GM19238 (cell line): ENCODE results near the gene PTX4.

Source experiments
- DNase-seq: peaks from one replicate; pipeline ENCODE4 v3.0.0; 2011; ENCODE audit warnings: low spot score; ENCODE audit not compliant: insufficient read length

Gene PTX4

DNA sequence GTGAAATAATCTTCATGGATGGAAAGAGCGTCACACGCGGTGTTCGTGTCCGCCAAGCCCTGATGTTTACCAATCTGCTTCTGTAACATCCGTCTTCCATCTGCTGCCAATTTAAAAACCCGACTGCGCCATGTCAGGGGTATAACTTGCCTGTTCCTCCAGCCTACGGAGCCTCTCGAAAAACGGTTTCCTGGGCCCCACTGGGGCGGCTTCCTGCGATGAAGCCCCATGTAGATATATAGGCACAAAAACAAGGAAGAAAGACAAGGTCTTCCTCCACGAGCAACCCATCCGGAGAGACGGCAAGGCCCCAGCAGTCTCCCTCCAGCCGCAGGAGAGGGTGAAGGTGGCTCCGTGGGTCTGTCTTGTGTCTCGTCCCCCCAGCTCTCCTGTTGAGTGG lies at the start of gene PTX4:
Gene PTX4 (minus strand): TSS at position 326 of the 400 bp plus-strand sequence. CDS start 35 bp downstream, at position 291.
- no peak for DNase-seq

DNA sequence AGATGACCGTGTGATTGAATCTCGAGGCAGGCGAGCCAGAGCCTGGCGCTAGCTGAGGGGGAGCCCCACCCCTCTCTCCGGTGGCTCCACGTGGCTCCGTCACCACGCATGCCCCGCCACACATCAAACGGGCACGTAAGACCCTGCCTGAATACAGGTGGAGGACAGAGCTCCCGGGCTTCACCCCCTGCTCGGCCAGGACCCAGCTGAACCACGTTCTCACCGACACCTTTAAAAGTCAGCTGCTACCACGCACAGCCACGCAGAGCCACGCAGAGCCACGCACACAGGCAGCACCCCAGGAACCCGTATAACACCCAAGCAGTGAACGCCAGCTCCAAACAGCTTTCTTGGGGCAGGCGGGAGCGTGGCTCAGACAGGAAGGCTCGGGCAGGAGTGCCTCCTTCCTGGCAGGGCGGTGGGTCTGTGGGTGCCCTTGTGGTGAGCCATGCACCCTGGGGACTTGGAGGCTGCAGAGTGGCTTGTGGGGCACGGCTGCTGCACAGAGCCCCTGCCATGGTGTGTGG lies 49.1 kb upstream of the PTX4 start:
- DNase-seq, result no peak

- no peak for DNase-seq
These were observed 48.4 kb upstream of the PTX4 start for GRCh38 chr16:1537138-1537577.

DNA sequence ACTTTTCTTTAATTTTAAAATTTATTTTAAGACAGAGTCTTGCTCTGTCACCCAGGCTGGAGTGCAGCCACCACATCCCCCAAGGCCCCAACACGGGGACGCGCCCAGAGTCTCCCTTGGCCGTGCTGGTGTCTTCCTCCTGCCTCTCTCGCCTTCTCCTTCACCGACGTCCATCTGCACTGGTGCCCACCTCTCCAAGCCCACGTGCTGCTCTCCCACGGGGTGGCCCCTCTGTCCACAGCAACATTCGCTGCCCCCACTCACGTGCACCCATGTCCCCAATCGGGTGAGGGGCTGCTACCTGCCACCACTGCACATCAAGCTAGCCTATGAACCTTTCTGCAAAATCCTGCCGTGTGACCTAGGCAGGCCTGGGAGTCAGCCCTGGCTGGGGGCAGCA lies 47.9 kb upstream of the PTX4 start:
- no peak for DNase-seq

DNA sequence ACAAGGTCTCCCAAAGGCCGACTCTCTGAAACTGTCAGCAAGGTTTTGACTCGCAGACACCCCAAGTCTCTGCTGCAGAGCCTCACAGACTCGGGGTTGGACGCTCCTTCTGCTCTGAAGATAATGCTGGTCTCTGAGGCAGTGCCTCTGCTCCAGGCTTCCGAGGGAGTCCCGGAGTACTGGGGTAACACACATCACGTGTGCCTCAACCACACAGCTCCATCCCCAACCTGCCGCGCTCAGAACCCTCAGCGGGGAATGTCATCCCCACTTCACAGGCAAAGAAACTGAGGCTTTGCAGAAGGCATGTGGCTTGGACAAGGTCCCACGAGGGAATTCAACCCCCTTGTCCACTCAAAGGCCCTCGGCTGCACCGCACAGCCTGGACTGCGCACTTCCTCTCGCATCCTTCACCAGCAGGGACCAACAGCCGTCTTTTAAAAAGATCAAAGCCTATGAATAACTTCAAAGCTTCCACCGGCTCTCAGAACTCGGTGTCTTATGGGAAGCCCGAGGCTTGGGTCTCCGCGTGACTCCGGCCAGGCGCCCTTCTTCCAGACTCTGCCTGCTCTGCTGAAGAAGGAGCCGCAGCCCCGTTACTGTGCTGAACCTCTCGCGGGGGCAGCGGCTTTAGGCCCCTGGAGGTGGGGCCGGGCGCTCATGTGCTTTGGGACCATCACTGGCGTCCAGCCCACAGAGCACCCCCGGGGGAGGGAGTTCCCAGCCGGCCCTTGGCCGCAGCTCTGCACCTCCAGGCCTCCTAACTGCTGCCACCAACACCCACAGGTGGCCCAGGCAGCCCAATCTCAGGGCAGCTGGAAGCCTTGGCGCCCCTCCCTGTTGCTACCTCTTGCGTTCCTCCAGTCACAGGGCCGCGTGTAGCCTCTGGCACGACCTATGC lies 46.9 kb upstream of the PTX4 start:
- no peak for DNase-seq

DNA sequence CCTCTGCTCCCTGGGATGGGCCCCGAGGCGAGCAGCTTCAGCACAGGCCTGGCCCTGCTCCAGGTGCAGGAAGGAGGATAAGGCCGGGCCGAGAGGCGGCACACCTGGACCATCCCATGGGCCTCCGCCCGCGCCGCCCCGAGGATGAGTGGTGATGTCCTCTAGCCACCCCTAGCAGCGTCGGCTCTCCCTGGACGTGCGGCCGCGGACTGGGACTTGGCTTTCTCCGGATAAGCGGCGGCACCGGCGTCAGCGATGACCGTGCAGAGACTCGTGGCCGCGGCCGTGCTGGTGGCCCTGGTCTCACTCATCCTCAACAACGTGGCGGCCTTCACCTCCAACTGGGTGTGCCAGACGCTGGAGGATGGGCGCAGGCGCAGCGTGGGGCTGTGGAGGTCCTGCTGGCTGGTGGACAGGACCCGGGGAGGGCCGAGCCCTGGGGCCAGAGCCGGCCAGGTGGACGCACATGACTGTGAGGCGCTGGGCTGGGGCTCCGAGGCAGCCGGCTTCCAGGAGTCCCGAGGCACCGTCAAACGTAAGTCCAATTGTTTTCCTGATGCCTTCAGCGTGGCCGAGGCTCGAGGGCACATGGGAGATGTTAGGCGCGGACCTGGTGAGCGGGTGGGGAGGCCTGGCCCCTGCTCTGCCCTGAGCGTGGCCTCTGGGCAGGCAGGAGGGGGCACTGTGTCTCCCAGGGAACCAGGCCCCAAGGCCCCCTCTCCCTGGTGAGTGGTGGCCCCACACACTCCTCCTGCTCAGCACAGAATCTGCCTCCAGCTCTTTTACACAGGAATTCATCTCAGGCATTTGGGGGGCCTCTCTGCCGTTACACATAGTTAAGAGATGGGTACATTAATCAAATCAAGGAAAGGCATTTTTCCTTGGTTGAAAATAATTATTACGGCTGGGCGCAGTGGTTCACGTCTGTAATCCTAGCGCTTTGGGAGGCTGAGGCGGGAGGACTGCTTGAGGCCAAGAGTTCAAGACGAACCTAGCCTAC lies 45.6 kb upstream of the PTX4 start:
- DNase-seq, result no peak

GRCh38 chr16:1533443-1533951 lies 44.8 kb upstream of the PTX4 start, which contains the start of gene TMEM204:
Gene TMEM204 (plus strand): TSS chr16:1533666. CDS start chr16:1534276, 610 bp downstream.
- DNase-seq, result peak; percentile 43

DNA sequence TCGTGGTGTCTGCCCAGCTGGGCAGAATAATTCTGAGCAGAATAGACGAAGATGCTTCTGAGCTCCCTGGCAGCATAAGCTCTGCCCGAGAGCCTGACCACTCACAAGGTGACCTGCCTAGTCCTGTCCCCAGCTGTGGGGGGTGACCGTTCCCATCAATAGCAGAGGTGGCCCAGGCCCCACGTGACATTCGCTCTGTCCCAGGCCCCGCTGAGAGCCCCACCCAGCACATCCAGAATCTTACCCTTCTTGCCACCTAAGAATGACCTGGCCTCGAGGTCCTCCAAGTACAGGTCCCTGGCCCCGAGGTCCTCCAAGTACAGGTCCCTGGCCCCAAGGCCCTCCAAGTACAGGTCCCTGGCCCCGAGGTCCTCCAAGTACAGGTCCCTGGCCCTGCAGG lies 44.0 kb upstream of the PTX4 start:
- DNase-seq, result no peak

- DNase-seq, result no peak
These were observed 43.5 kb upstream of the PTX4 start for GRCh38 chr16:1532081-1532760.

DNA sequence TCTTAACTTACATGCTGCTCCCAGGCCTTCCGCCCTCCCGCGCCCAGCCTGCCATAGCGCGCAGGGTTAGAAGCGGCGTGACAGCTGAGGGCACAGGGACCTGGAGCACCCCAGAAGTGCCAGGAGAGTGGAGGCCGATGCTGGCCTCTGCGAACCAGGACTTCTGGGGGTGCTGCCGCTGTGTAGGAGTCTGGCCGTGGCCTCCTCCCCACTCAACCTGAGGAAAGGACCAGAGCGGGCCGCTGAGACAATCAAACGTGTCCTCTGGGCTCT lies 42.8 kb upstream of the PTX4 start:
- no peak for DNase-seq

DNA sequence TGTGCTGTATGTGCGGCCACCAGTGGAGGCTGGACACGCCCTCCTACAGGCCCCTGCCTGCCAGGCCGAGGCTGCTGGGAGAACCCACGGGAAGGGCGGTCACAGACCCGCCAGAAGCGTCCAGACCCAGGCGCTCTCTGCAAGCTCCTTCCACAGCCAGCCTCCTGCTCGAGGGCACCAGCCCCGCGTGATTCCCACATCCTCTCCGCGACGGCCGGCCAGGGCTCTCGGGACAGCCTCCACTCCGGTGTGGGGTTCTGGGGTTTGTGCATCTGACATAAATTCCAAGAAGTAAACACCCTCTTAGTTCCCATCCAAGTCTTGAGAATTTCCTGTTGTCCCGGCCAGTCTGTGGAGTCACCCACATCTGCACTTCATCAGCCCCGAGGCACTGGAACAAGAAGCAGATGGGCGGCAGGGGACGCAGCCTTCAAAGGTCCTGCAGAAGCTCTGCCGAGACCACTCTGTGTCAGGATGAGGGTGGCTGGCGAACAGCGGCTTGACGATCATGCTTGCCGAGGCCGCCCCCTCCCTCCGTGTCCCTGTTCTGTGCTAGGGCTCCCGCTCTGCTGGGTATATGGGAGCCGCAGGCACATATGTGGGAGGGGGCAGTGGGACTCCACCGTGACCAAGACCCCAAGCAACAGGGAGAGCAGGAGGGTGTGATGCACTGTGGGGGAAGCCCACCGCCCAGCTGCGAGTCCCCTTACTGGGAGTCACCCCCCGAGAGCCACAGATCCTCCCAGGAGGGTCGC lies 42.3 kb upstream of the PTX4 start:
- DNase-seq, result no peak

DNA sequence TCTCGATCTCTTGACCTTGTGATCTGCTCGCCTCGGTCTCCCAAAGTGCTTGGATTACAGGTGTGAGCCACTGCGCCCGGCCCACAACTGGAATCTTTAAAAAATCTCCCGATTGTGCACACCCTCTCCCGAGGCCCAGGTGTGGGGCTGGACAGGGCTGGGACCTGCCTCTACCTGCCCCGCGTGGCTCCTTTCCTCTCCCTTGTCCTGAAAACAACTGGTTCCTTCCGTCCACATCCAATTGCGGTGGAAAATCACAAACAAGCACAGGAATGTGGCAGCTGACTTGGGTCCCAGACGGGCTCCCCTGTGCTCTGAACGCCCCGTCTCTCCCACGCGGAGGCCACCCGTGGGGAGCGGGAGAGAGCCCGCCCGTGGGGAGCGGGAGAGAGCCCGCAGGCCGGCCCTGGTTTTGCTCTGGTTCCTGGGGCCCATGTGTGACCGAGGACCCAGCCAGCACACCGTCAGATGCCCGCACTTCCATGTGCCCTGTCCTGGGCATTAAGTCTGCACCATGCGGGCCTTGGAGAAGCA lies 41.7 kb upstream of the PTX4 start:
- no peak for DNase-seq

DNA sequence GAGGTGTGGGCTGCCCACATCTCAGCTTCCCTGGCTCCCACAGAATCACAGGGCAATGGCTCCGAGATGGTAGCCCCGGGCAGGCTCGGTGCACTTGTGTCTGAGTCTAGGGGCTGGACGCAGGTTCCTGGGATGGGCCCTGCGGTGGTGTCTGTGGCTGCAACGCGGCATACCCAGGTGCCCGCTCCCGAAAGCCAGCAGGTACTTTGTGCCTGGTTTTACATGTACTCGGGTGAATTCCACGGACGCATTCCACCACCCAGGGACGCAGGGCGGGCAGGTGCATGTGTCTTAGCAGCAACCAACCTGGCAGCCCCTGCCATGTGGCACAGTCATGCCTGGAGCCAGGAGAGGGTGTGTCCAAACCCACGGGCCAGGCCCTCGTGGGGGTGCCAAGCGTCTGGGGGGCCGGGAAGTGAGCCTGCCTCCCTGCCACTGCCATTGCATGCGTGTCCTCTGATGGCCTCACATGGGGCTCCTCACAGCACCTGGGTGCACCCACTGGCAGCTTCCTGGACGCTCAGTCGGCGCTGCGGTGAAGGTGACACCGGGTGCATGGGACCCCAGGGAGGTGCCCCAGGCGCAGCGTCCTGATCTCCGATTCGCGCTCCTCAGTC lies 40.3 kb upstream of the PTX4 start:
- DNase-seq, result no peak

GRCh38 chr16:1527836-1528811 lies 39.4 kb upstream of the PTX4 start:
- no peak for DNase-seq

DNA sequence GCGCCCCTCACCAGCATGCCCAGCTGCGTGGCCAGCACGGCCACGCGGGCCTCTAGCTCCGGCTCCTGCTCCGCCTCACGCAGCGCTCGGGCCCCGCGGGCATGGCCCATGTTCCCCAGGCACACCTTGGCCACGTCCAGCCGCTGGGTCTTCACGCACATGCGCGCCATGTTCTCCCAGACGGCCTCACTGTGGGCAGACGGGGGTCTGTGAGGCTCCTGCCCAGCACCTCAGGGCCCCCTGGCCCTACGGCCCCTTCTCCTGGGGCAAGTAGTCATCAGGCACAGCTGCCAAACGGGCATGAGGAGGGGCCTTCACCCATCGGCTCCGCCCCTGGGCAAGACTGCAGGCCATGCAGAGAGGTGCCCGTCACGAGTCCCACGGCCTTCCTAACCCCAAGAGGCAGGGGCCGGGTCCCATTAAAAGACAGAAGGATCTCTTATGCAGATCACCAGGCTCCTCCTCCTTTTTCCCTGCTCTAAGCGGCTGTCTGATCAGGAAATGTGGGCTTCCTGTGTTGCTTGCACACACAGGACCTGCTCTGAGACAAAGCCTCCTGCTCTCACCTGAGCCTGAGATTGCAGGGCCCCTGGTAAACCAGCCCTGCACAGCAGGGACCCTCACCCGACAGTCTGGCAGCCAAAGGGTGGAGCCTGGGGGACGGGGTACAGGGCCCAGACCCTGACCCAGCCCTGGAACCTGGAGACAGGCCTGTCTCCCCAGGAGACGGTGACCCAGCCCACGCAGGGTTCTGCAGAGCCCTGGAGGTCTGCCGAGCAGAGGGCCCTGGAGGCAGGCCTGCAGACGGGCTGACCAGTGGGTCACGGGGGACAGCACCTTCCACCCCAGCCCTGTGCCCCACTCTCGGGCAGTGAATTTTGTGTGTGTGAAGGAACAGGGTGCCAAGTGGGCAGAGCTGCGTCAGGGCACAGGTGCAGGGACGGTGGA lies 38.1 kb upstream of the PTX4 start:
- no peak for DNase-seq

- no peak for DNase-seq
These were observed 37.3 kb upstream of the PTX4 start for GRCh38 chr16:1525871-1526607.

- no peak for DNase-seq
These were observed 35.6 kb upstream of the PTX4 start for GRCh38 chr16:1524366-1524765.
